Neuronal stem cell (in vitro differentiated cells): Measurements from ENCODE around the gene FOXC1.

Experiments used
- DNase-seq: peaks from one replicate; pipeline ENCODE4 v3.0.0-alpha.2; 2013; ENCODE audit warnings: low spot score
- H2AFZ ChIP-seq: one replicate; pipeline ENCODE4 v1.6.1; 2013; ENCODE audit warnings: mild to moderate bottlenecking, low read length, inconsistent platforms
- H2AK5ac ChIP-seq: 2 replicates; pipeline ENCODE4 v1.6.1; 2013; ENCODE audit warnings: low read depth, mild to moderate bottlenecking, inconsistent platforms, low read length, moderate library complexity, mixed read lengths
- H2BK120ac ChIP-seq: 2 replicates; pipeline ENCODE4 v1.6.1; 2013; ENCODE audit warnings: low read depth, mild to moderate bottlenecking, inconsistent platforms, low read length, moderate library complexity, mixed read lengths
- H2BK12ac ChIP-seq: one replicate; pipeline ENCODE4 v1.6.1; 2013; ENCODE audit warnings: low read length, inconsistent platforms
- H2BK15ac ChIP-seq: 2 replicates; pipeline ENCODE4 v1.6.1; 2013; ENCODE audit warnings: mild to moderate bottlenecking, low read length, inconsistent platforms, mixed read lengths
- H2BK5ac ChIP-seq: one replicate; pipeline ENCODE4 v1.6.1; 2013; ENCODE audit warnings: inconsistent platforms, mild to moderate bottlenecking, low read length, moderate library complexity
- H3K14ac ChIP-seq: one replicate; pipeline ENCODE4 v1.6.1; 2013; ENCODE audit warnings: low read length, inconsistent platforms
- H3K18ac ChIP-seq: 2 replicates; pipeline ENCODE4 v1.6.1; 2013; ENCODE audit warnings: low read length, inconsistent platforms
- H3K23ac ChIP-seq: 2 replicates; pipeline ENCODE4 v1.6.1; 2013; ENCODE audit warnings: low read depth, mild to moderate bottlenecking, mixed read lengths, low read length, inconsistent platforms; ENCODE audit not compliant: poor library complexity
- H3K27ac ChIP-seq: replicated peaks from 3 replicates; pipeline ENCODE4 v1.5.1; 2013; ENCODE audit warnings: low read length, inconsistent platforms
- H3K27me3 ChIP-seq, 3 experiments: 2 replicates each; pipeline ENCODE4 v1.6.1; 2013; ENCODE audit warnings: low read length in 3 of 3, mild to moderate bottlenecking in 2 of 3, inconsistent platforms in 1 of 3, low read depth in 1 of 3, mixed read lengths in 1 of 3, moderate library complexity in 1 of 3; ENCODE audit not compliant: control insufficient read depth in 3 of 3, insufficient read depth in 3 of 3
- H3K36me3 ChIP-seq, 2 donors: replicated peaks in 1 of 2; 2 replicates each; pipeline ENCODE4 v1.6.1; 2013; ENCODE audit warnings: low read length in 2 of 2; ENCODE audit not compliant: control insufficient read depth in 2 of 2, insufficient read depth in 2 of 2
- H3K4ac ChIP-seq: 2 replicates; pipeline ENCODE4 v1.6.1; 2013; ENCODE audit warnings: inconsistent platforms, mild to moderate bottlenecking, low read length, moderate library complexity
- H3K4me1 ChIP-seq, 2 donors: 1 replicate in 1 of 2; 2 replicates in 1 of 2; pipeline ENCODE4 v1.6.1; 2013; ENCODE audit warnings: low read length in 2 of 2, low read depth in 1 of 2; ENCODE audit not compliant: control insufficient read depth in 2 of 2, insufficient read depth in 1 of 2
- H3K4me2 ChIP-seq: one replicate; pipeline ENCODE4 v1.6.1; 2013; ENCODE audit warnings: mild to moderate bottlenecking, low read length, inconsistent platforms; ENCODE audit not compliant: insufficient read depth, poor library complexity, severe bottlenecking
- H3K4me3 ChIP-seq, 2 donors: 2 replicates each; pipeline ENCODE4 v1.5.1; 2013; ENCODE audit warnings: low read length in 2 of 2, mild to moderate bottlenecking in 2 of 2, inconsistent platforms in 1 of 2, moderate library complexity in 1 of 2
- H3K79me1 ChIP-seq: one replicate; pipeline ENCODE4 v1.6.1; 2013; ENCODE audit warnings: low read depth, mild to moderate bottlenecking, inconsistent platforms, low read length, moderate library complexity
- H3K9ac ChIP-seq: one replicate; pipeline ENCODE4 v1.6.1; 2013; ENCODE audit warnings: mild to moderate bottlenecking, low read depth, low read length, inconsistent platforms; ENCODE audit not compliant: poor library complexity
- H3K9me3 ChIP-seq, 2 donors: replicated peaks in 1 of 2; 2 replicates each; pipeline versions ENCODE3 to v1.6.1; 2013; ENCODE audit warnings: low read length in 2 of 2, mild to moderate bottlenecking in 2 of 2, inconsistent platforms in 1 of 2, low read depth in 1 of 2, mixed read lengths in 1 of 2, moderate library complexity in 1 of 2; ENCODE audit not compliant: control insufficient read depth in 2 of 2, insufficient read depth in 1 of 2
- H4K8ac ChIP-seq: one replicate; pipeline ENCODE4 v1.6.1; 2013; ENCODE audit warnings: low read depth, mild to moderate bottlenecking, inconsistent platforms, low read length, moderate library complexity
- H4K91ac ChIP-seq: one replicate; pipeline ENCODE4 v1.6.1; 2013; ENCODE audit warnings: low read length, low read depth, mild to moderate bottlenecking, inconsistent platforms; ENCODE audit not compliant: poor library complexity
- WGBS, 2 donors: extraction: QIAGEN DNeasy Blood & Tissue Kit; methylation state at CpG; one replicate each; pipeline ENCODE4 v1.1.7; 2013; ENCODE audit warnings: missing lambda C conversion rate in 2 of 2, mixed read lengths in 1 of 2; ENCODE audit not compliant: insufficient read length in 2 of 2, insufficient replicate concordance in 1 of 2; ENCODE audit errors: extremely low coverage in 2 of 2; 5-methylcytosine and 5-hydroxymethylcytosine counted together

Gene FOXC1

DNA sequence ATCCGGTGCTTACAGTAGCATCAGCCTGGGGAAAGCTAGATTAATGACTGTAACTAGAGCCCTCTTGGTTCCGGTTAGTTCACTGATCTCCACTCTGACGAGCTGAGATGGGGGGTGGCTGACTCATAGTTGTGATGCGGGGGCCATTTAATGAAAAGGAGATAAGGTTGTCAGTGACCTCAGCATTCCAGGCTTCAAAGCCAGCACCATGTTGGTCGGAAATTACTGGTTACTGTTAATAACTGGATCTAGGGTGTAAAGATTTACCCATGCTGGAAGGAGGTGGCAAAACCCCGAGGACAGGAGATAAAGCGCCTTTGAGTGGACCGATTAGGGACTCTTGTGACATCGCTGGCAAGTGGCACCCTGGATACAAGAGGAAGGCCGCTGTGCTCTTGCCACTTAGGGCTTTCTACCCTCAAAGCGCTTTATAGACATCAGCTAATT, 21.1 kb downstream of the FOXC1 start:
- H3K4me1 ChIP-seq: peaks cover 4 to 5% of the 10 kb centered on the region in 2 donors
- H2BK5ac ChIP-seq: no peak overlapping the region
- no peak overlapping the region for H2AFZ ChIP-seq
- H3K9me3 ChIP-seq: no peaks in the 10 kb centered on the region
- no peak overlapping the region for H3K9ac ChIP-seq
- DNase-seq: no peak
- H2BK120ac ChIP-seq: no peak overlapping the region
- no peak overlapping the region for H3K18ac ChIP-seq
- WGBS, 2 donors: no CpG with 5 or more reads among the region's 11 CpGs
- H3K4ac ChIP-seq: no peak overlapping the region
- H4K8ac ChIP-seq: no peak overlapping the region
- no peaks in the 10 kb centered on the region for H3K79me1 ChIP-seq
- H3K27me3 ChIP-seq: peaks cover 4 to 24% (median 21%) of the 10 kb centered on the region in 3 experiments
- H2BK12ac ChIP-seq: no peak overlapping the region
- no peaks in the 10 kb centered on the region for H3K36me3 ChIP-seq
- H3K23ac ChIP-seq: no peak overlapping the region
- H3K27ac ChIP-seq: no peak overlapping the region
- no peak overlapping the region for H2BK15ac ChIP-seq
- H2AK5ac ChIP-seq: no peak overlapping the region
- no peak overlapping the region for H3K14ac ChIP-seq
- no peak overlapping the region for H3K4me3 ChIP-seq
- H3K4me2 ChIP-seq: no peak overlapping the region
- H4K91ac ChIP-seq: no peak overlapping the region

DNA sequence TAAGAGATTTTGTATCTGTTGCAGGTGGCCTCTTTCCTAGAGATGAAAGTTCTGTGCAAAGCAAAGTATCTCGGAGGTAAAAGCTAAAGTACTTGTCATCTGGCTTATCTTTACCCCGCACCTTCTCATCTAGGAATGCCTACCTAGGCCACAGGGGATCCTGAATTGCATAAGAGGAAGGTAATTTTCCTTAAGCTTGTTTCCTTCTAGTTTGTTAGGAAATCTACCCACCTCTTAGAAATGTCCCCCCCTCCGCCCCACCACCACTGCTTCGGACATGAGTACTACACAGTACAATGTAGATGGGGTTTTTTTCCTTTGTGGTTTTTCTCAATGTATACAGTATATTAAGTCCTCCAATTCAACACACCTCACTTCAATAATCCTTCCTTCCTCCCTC, 21.5 kb downstream of the FOXC1 start:
- peaks cover 3 to 19% (median 18%) of the 10 kb centered on the region in 3 experiments for H3K27me3 ChIP-seq

DNA sequence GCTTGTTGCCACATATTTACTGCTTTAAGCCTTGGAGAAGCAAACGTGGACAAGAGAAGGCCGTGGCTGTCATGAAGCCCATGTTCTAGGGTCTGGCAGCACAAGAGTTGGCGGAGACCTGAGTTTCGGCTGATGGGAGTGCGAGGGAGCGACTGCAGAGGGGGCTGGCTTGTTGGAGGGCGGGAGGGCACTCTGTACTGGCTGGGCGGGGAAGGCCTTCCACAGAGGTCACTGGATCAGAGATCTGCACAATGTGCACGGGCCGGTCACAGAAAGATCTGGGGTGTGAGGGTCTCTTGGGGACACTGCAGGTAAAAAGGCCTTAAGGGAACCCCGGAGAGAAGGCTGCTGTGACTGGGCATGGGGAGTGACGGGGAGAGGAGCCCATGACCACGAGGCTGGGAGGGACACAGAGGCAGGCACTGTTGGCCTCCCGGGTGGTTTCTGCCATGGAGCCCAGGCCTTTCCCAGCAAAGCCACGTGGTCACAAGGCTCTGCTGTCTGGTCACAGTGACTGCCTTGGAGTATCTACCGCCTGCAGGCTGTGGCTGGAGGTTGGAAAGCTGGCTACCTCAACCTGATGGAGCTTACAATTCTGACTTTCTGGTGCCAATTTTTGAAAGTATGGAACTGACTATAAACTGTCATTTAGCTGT, 23.8 kb downstream of the FOXC1 start:
- no CpG with 5 or more reads among the region's 16 CpGs for WGBS, 2 donors
- Histone ChIP-seq H3K4me2 (no peak overlapping the region), H3K79me1 (no peaks in the 10 kb centered on the region), H3K27ac (no peak overlapping the region), H2AK5ac (no peak overlapping the region), H3K4me3 (no peak overlapping the region), H3K4ac (no peak overlapping the region), H2BK120ac (peak overlapping the region; percentile 37), H3K18ac (no peak overlapping the region), H2BK15ac (peak overlapping the region; percentile 62), H4K8ac (no peak overlapping the region), H4K91ac (no peak overlapping the region), H3K14ac (no peak overlapping the region), H2BK5ac (peak overlapping the region; percentile 72), H3K9ac (no peak overlapping the region), H3K4me1 (peaks cover 5 to 7% of the 10 kb centered on the region in 2 donors), H3K36me3 (no peaks in the 10 kb centered on the region), H2AFZ (no peak overlapping the region), H3K23ac (no peak overlapping the region), H3K27me3 (no peaks in the 10 kb centered on the region), H2BK12ac (no peak overlapping the region), H3K9me3 (no peaks in the 10 kb centered on the region)
- DNase-seq: no peak

More for the DNA sequence above, 21.5 kb downstream of the FOXC1 start:
- Histone ChIP-seq H2AK5ac (no peak overlapping the region), H2BK5ac (no peak overlapping the region), H2BK15ac (no peak overlapping the region), H4K8ac (no peak overlapping the region), H4K91ac (no peak overlapping the region), H3K4ac (no peak overlapping the region), H3K9ac (no peak overlapping the region), H3K9me3 (no peaks in the 10 kb centered on the region), H2AFZ (no peak overlapping the region), H2BK12ac (no peak overlapping the region), H3K14ac (no peak overlapping the region), H2BK120ac (no peak overlapping the region), H3K4me3 (no peak overlapping the region), H3K27ac (no peak overlapping the region), H3K36me3 (no peaks in the 10 kb centered on the region), H3K4me1 (peaks cover 5 to 7% of the 10 kb centered on the region in 2 donors), H3K23ac (no peak overlapping the region), H3K79me1 (no peaks in the 10 kb centered on the region), H3K18ac (no peak overlapping the region), H3K4me2 (no peak overlapping the region)
- no peak for DNase-seq
- no CpG with 5 or more reads among the region's 4 CpGs for WGBS, 2 donors

DNA sequence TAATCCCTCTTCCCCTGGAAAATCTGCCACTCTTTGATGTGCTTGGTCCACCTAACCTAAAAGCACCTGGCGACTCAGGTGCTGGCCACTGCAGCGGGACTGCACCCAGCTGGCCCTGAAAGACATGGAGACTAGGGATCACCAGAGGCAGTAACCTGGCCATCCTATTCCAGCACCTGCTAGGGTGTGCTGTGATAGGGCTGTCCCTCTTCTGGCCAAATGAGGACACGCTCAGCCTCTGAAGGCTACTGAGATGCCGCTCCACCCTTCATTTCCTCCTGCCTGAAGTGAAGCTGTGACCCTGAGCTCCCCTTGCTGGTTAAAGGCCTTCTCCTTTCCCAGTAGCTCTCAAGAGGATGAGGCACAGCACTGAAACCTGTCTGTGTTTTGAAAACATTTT, 24.4 kb downstream of the FOXC1 start:
- no peak overlapping the region for H3K14ac ChIP-seq
- no peak overlapping the region for H3K4me2 ChIP-seq
- H4K8ac ChIP-seq: no peak overlapping the region
- H3K27ac ChIP-seq: no peak overlapping the region
- no peak overlapping the region for H3K4ac ChIP-seq
- no peaks in the 10 kb centered on the region for H3K36me3 ChIP-seq
- no peak overlapping the region for H3K9ac ChIP-seq
- H3K4me1 ChIP-seq: peaks cover 5 to 7% of the 10 kb centered on the region in 2 donors
- H3K18ac ChIP-seq: no peak overlapping the region
- no peak for DNase-seq
- no peak overlapping the region for H3K4me3 ChIP-seq
- H2BK120ac ChIP-seq: no peak overlapping the region
- no peak overlapping the region for H2AK5ac ChIP-seq
- H2BK15ac ChIP-seq: no peak overlapping the region
- no peak overlapping the region for H4K91ac ChIP-seq
- H3K27me3 ChIP-seq: no peaks in the 10 kb centered on the region
- H2BK12ac ChIP-seq: no peak overlapping the region
- no CpG with 5 or more reads among the region's 4 CpGs for WGBS, 2 donors
- H3K9me3 ChIP-seq: no peaks in the 10 kb centered on the region
- H3K79me1 ChIP-seq: no peaks in the 10 kb centered on the region
- no peak overlapping the region for H2BK5ac ChIP-seq
- no peak overlapping the region for H3K23ac ChIP-seq
- H2AFZ ChIP-seq: no peak overlapping the region
